Stimulated activated CD8-positive, alpha-beta memory T cell treated with anti-CD3 and anti-CD28 coated beads, Interleukin-7, amount 100 ng/mL, for 1 hour (primary cell): ENCODE data around the gene ARHGAP26.

ENCODE experiments used
- DNase-seq, 2 donors: peaks; one replicate each; pipeline ENCODE4 v3.0.0-alpha.2; 2020; ENCODE audit warnings: low read depth in 2 of 2

ARHGAP26 gene

GRCh38 chr5:143205386-143205785, 435.2 kb downstream of the ARHGAP26 start:
- no peak for DNase-seq

- no peak for DNase-seq
Observed at GRCh38 chr5:143205883-143206195, 435.7 kb downstream of the ARHGAP26 start.

GRCh38 chr5:143206196-143207053, 436.2 kb downstream of the ARHGAP26 start:
- no peak for DNase-seq

GRCh38 chr5:143207058-143207457, 436.9 kb downstream of the ARHGAP26 start:
- DNase-seq, result no peak

- DNase-seq, result no peak
Observed at GRCh38 chr5:143207563-143208364, 437.6 kb downstream of the ARHGAP26 start.

GRCh38 chr5:143208365-143208641, 438.1 kb downstream of the ARHGAP26 start:
- no peak for DNase-seq

GRCh38 chr5:143208781-143209510, 438.8 kb downstream of the ARHGAP26 start:
- DNase-seq, result no peak

- DNase-seq, result no peak
Observed at GRCh38 chr5:143209881-143210395, 439.8 kb downstream of the ARHGAP26 start.

- no peak for DNase-seq
Observed at GRCh38 chr5:143210576-143210975, 440.4 kb downstream of the ARHGAP26 start.

GRCh38 chr5:143212261-143212660, 442.1 kb downstream of the ARHGAP26 start:
- no peak for DNase-seq

- no peak for DNase-seq
Observed at GRCh38 chr5:143213231-143213850, 443.2 kb downstream of the ARHGAP26 start.

- DNase-seq, result no peak
Observed at GRCh38 chr5:143213851-143214363, 443.7 kb downstream of the ARHGAP26 start.

GRCh38 chr5:143214458-143214857, 444.3 kb downstream of the ARHGAP26 start:
- no peak for DNase-seq

GRCh38 chr5:143214890-143215289, 444.7 kb downstream of the ARHGAP26 start:
- DNase-seq, result no peak

GRCh38 chr5:143215690-143216089, 445.5 kb downstream of the ARHGAP26 start:
- DNase-seq, result no peak

- no peak for DNase-seq
Observed at GRCh38 chr5:143216211-143216610, 446.0 kb downstream of the ARHGAP26 start.

- DNase-seq, result no peak
Observed at GRCh38 chr5:143217065-143217803, 447.1 kb downstream of the ARHGAP26 start.

GRCh38 chr5:143217804-143218160, 447.6 kb downstream of the ARHGAP26 start:
- DNase-seq, result no peak

- DNase-seq, result no peak
Observed at GRCh38 chr5:143218517-143219170, 448.5 kb downstream of the ARHGAP26 start.

- DNase-seq, result no peak
Observed at GRCh38 chr5:143219696-143220095, 449.5 kb downstream of the ARHGAP26 start.
